Endothelial cell (in vitro differentiated cells): Measurements from ENCODE around the gene ANKRD18B. TPM values are rescaled to one million over a fixed set of nuclear protein-coding genes. Genes with fewer than 3 reads are reported as not detected.
"Not testable (repeated sequence)": the region's sequence is repeated elsewhere in the genome, so short reads cannot be mapped to it uniquely, and the experiment has no call there.

Experiments
- DNase-seq: peaks from one replicate; pipeline ENCODE4 v3.0.0; 2021; ENCODE audit warnings: low spot score
- H3K27ac Mint-ChIP-seq: one replicate; pipeline ENCODE4 v1.8.0; 2021; ENCODE audit warnings: mixed read lengths, inconsistent platforms; ENCODE audit not compliant: unreplicated experiment
- H3K27me3 Mint-ChIP-seq: one replicate; pipeline ENCODE4 v1.8.0; 2021; ENCODE audit warnings: mild to moderate bottlenecking, moderate library complexity, mixed read lengths, inconsistent platforms; ENCODE audit not compliant: unreplicated experiment
- H3K36me3 Mint-ChIP-seq: one replicate; pipeline ENCODE4 v1.8.0; 2021; ENCODE audit warnings: mild to moderate bottlenecking, low read depth, mixed read lengths, inconsistent platforms; ENCODE audit not compliant: unreplicated experiment
- H3K4me1 Mint-ChIP-seq: one replicate; pipeline ENCODE4 v1.8.0; 2021; ENCODE audit warnings: mild to moderate bottlenecking, mixed read lengths, inconsistent platforms; ENCODE audit not compliant: unreplicated experiment
- H3K4me3 Mint-ChIP-seq: one replicate; pipeline ENCODE4 v1.8.0; 2021; ENCODE audit warnings: mild to moderate bottlenecking, mixed read lengths, inconsistent platforms; ENCODE audit not compliant: unreplicated experiment
- H3K9me3 Mint-ChIP-seq: one replicate; pipeline ENCODE4 v1.8.0; 2021; ENCODE audit warnings: mixed read lengths, inconsistent platforms; ENCODE audit not compliant: unreplicated experiment
- CTCF ChIP-seq: fragments of 200-600 bp; sonication (generic); IDR thresholded peaks from one replicate; pipeline ENCODE4 v1.5.0; 2021; ENCODE audit warnings: antibody characterized with exemption; ENCODE audit not compliant: unreplicated experiment
- total RNA-seq: library from RNA; stranded (reverse); fragmentation: NEBNext Ultra II Directional; extraction: Animal tissue kit (Norgen Biotek cat#: 25700); gene quantifications from one replicate; pipeline ENCODE4 v1.2.1, GENCODE V29; 2021; ENCODE audit not compliant: unreplicated experiment

Gene ANKRD18B
- total RNA-seq, 1 donor from 2014 or later: 0.41 TPM

DNA sequence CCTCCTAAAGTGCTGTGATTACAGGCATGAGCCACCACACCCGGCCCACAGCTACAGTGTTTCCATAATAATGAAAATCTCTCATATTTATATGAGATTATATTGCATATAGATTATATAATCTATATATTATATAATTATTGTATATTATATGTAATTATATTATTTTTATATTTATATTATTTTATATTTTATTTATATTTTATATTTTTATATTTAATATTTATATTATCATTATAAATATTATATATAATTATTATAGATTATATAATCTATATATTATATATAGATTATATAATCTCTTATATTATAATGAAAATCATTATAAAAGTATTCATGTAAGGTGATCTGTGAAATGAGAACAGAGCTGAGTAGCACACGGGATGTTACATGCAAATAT lies 11.5 kb downstream of the ANKRD18B start:
- TF ChIP-seq CTCF: no peak
- Mint-ChIP-seq H3K9me3 (no peaks in the 10 kb centered on the region), H3K27me3 (no peaks in the 10 kb centered on the region), H3K36me3 (no peaks in the 10 kb centered on the region), H3K4me3 (no peak overlapping the region), H3K4me1 (no peaks in the 10 kb centered on the region), H3K27ac (no peak overlapping the region)
- no peak for DNase-seq

DNA sequence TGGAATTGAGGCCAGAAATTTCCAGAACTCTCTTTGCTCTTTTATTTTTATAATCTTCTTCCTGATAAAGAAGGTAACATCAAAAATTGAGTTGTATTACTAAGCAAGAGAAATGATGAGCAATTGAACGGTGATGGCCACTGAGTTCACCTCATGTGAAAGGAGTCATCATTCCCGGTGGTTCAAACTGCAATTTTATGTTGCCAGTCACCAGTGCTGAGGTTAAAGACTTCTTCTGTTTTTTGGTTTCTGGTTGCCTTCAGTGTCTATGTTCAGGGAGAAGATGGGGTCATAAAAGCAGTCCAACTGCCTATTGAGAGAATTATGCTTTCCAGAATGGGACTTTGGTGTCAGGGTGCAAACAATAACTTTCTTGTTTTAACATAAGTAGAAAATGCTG lies 19.4 kb downstream of the ANKRD18B start:
- not testable (repeated sequence) for H3K27ac Mint-ChIP-seq, H3K4me3 Mint-ChIP-seq, H3K27me3 Mint-ChIP-seq, H3K4me1 Mint-ChIP-seq, DNase-seq, H3K9me3 Mint-ChIP-seq, H3K36me3 Mint-ChIP-seq

GRCh38 chr9:33545715-33546114 lies 21.7 kb downstream of the ANKRD18B start:
- not testable (repeated sequence) for H3K27me3 Mint-ChIP-seq, H3K27ac Mint-ChIP-seq, DNase-seq, H3K4me3 Mint-ChIP-seq, H3K4me1 Mint-ChIP-seq, H3K36me3 Mint-ChIP-seq, H3K9me3 Mint-ChIP-seq

GRCh38 chr9:33548816-33549215 lies 24.8 kb downstream of the ANKRD18B start:
- not testable (repeated sequence) for H3K4me3 Mint-ChIP-seq, H3K9me3 Mint-ChIP-seq, H3K27me3 Mint-ChIP-seq, DNase-seq, H3K27ac Mint-ChIP-seq, H3K4me1 Mint-ChIP-seq, H3K36me3 Mint-ChIP-seq

GRCh38 chr9:33549418-33549817 lies 25.4 kb downstream of the ANKRD18B start:
- not testable (repeated sequence) for H3K27ac Mint-ChIP-seq, DNase-seq, H3K4me1 Mint-ChIP-seq, H3K4me3 Mint-ChIP-seq, H3K36me3 Mint-ChIP-seq, H3K27me3 Mint-ChIP-seq, H3K9me3 Mint-ChIP-seq

GRCh38 chr9:33551183-33551582 lies 27.1 kb downstream of the ANKRD18B start:
- not testable (repeated sequence) for H3K36me3 Mint-ChIP-seq, H3K27me3 Mint-ChIP-seq, H3K4me1 Mint-ChIP-seq, H3K27ac Mint-ChIP-seq, H3K4me3 Mint-ChIP-seq, H3K9me3 Mint-ChIP-seq, DNase-seq

- H3K36me3 Mint-ChIP-seq, H3K9me3 Mint-ChIP-seq, H3K27ac Mint-ChIP-seq, H3K4me1 Mint-ChIP-seq, DNase-seq, H3K27me3 Mint-ChIP-seq, H3K4me3 Mint-ChIP-seq: not testable (repeated sequence)
These were observed 28.3 kb downstream of the ANKRD18B start for GRCh38 chr9:33552315-33552725.

DNA sequence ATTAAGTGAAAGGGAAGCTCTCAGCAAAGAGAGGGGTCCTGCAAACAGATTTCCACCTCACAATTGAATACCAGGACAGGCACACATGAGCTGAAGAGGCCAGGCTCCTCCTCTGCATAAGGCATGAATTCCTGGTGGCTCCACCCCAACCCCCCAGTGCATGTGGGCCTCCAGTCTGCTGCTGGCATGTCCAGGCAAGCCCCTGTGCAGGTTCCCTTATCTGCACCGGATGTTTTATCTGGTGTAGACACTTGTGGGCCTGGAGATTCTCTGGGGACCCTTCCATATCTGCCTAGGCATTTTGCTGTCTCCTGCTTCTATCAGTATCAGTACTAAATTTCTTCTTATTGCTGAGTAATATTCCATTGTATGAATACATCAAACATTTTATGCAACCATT lies 36.2 kb downstream of the ANKRD18B start:
- DNase-seq, H3K4me1 Mint-ChIP-seq, H3K27ac Mint-ChIP-seq, H3K36me3 Mint-ChIP-seq, H3K27me3 Mint-ChIP-seq, H3K9me3 Mint-ChIP-seq, H3K4me3 Mint-ChIP-seq: not testable (repeated sequence)

DNA sequence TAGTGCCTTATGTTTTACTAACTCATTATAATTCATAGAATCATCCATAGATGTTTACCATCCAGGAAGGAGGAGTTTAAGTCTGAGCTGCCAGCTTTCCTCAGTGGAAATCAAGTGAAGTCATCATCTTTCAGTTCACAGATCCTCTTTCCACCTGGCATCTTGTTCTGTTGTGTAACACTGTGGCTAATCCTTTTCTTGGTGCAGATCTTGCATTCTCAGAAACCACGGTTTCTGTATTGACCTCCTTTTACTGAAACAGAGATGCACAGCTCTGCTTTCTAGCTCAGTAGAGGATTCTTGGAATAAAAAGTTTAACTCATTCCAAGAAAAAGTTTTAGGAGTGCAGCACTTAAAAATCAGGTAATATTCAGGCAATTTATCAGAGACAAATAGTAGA lies 38.1 kb downstream of the ANKRD18B start:
- DNase-seq, H3K36me3 Mint-ChIP-seq, H3K4me1 Mint-ChIP-seq, H3K27me3 Mint-ChIP-seq, H3K4me3 Mint-ChIP-seq, H3K27ac Mint-ChIP-seq, H3K9me3 Mint-ChIP-seq: not testable (repeated sequence)

- H3K27me3 Mint-ChIP-seq, H3K9me3 Mint-ChIP-seq, DNase-seq, H3K36me3 Mint-ChIP-seq, H3K27ac Mint-ChIP-seq, H3K4me1 Mint-ChIP-seq, H3K4me3 Mint-ChIP-seq: not testable (repeated sequence)
These were observed 43.7 kb downstream of the ANKRD18B start for GRCh38 chr9:33567776-33568175.

DNA sequence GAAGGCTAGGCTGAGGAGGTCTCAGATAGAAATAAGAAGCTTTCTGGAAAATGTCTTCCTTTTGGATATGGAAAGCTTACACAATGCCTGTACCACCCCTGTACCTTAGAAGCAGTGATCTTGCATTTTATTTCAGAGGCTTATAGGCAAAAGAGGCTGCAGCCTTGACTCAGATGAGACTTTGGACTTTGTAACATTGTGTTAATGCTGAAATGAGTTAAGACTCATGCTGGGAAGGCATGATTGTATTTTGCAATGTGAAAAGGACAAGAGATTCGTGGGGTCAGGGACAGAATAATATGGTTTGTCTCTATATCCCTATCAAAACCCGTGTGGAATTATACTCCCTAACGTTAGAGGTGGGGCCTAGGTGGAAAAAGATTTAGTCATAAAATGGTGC lies 53.7 kb downstream of the ANKRD18B start:
- H3K4me3 Mint-ChIP-seq, H3K27me3 Mint-ChIP-seq, H3K9me3 Mint-ChIP-seq, H3K36me3 Mint-ChIP-seq, DNase-seq, H3K27ac Mint-ChIP-seq, H3K4me1 Mint-ChIP-seq: not testable (repeated sequence)

GRCh38 chr9:33579996-33580395 lies 55.9 kb downstream of the ANKRD18B start:
- H3K9me3 Mint-ChIP-seq, H3K27ac Mint-ChIP-seq, H3K36me3 Mint-ChIP-seq, H3K4me3 Mint-ChIP-seq, H3K27me3 Mint-ChIP-seq, H3K4me1 Mint-ChIP-seq, DNase-seq: not testable (repeated sequence)
